Kidney glomerular epithelial cell (primary cell): ENCODE results near the gene STAT5A.

Source experiments
- DNase-seq: peaks from one replicate; lab custom pipeline; 2025; lab: John Stamatoyannopoulos, UW

STAT5A gene

DNA sequence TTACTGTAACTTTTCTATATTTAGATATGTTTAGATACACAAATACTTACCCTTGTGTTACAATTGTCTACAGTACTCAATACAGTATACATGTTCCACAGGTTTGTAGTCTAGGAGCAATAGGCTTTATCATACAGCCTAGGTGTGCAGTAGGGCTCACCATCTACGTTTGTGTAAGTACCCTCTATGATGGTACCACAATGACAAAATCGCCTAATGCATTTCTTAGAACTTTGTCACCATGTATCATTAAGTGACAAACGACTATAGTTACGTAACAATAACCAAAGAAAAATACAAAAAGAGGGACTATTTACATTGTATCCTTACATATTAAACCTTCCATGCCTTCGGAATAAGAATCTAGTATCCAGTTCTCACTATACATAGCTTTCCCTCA is 20.1 kb upstream of the STAT5A start:
- no peak for DNase-seq

DNA sequence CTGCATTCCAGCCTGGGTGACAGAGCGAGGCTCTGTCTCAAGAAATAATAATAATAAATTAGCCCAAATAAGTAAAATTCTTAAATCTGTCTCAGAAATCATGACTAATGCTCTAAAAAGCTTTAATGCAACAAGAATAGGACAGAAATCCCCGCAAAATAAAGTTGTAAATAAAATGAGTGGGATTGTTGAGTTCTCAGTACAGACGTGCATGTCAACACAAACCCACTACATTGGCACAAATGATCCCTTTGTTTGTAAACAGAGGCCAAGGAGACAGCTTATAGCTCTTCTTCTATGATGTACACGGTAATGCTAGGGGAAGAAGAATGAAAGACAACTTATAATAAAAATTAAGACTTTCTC is 18.1 kb upstream of the STAT5A start:
- no peak for DNase-seq

- DNase-seq: no peak
These were observed 17.7 kb upstream of the STAT5A start for GRCh38 chr17:42270596-42270995.

- no peak for DNase-seq
These were observed 17.1 kb upstream of the STAT5A start for GRCh38 chr17:42271006-42271778.

DNA sequence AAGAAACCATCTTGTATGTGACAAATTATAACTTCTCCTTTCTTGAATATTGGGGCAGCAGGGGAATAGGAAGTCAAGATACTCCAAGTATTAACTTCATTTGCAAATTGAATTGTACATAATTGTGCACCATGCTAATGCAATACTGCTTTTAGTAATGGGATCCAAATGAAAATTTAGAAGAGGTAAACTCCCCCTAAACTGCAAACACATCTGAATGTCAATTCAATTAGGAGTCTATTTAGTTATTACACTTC is 16.6 kb upstream of the STAT5A start:
- DNase-seq: no peak

DNA sequence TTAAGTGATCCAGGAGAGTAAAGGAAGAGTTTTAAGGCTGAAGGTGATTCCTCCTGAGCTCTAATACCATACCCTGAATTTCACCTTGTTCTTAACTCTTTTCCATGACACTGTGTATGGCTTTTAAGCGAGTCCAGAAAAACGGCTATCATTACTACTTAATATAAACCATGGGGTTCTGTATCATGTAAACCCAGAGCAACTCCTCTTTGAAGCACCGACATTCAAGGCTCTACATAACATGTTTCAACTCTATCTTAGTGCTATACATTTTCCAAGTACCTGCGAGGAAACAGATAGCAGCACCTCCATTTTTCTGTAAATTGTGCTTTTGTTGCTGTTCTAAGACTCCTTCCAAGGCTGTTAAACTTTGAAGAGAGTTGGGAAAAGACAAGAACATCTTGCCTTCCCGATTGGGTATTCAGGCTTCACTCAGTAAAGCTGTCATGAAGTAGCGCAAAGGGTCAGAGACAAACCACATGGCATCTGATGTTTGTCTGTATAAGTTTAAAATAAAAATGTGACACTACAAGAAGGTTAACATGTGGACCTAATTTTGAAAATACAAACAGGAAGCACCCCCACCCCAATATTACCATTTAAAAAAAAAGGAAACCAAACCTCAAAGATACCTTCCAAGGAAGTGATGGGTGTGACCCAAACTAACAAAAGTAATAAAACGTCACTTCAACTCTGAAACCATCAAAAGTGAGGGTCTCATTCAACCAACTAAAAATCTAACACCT is 16.0 kb upstream of the STAT5A start:
- DNase-seq: no peak

GRCh38 chr17:42273474-42274252 is 14.6 kb upstream of the STAT5A start:
- no peak for DNase-seq

DNA sequence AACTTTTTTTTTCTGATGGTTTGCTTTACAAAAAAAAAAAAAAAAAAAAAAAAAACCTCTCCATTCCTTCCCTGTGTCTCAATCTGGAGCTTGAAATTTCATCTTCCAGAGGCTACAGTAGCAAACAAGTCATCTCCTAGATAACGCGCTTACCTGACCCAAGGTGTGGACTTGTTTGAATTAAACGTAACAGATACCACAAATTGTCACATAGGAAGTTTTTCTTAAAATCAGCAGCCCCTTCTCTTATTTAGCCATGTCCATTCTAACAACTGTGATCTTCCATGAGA is 14.1 kb upstream of the STAT5A start:
- DNase-seq: no peak

DNA sequence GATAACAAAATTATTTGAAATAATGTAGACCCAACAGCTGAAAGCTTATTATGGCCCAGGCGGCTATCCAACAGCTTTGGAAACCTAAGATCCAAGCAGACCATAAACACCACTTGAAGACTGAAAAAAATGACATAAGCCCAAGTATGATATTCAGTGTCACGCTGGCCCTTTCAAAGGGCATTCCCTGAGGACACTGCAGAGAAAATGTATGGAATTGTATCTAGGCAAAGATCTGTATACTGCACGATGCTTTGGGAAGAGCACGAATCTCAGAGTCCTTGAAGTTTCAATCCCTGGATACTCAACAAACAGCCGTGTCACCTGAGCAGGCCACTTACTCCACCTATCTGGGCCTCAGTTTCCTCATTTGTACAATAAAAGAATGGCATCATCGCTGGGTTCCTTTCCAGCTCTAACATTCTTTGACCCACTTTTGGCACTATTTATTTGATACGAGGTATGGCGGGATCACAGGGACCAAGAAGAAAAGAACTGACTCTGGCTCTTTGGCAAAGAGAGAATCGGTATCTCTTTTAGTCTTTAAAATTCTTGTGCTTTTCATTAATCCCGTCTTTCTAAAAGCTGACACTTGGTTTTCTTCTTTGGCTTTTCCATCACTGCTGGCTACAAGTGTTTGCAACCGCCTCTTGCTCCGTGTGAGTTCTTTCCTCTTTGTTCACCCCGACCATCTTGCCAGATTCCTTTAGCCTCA is 13.3 kb upstream of the STAT5A start:
- no peak for DNase-seq

- DNase-seq: no peak
These were observed 12.6 kb upstream of the STAT5A start for GRCh38 chr17:42275527-42276358.

- DNase-seq: peak; percentile 13
These were observed 12.0 kb upstream of the STAT5A start, which contains the start of gene STAT5B for GRCh38 chr17:42276359-42276608. Gene STAT5B (minus strand): TSS chr17:42276391. CDS start chr17:42232127, 44,264 bp downstream.

DNA sequence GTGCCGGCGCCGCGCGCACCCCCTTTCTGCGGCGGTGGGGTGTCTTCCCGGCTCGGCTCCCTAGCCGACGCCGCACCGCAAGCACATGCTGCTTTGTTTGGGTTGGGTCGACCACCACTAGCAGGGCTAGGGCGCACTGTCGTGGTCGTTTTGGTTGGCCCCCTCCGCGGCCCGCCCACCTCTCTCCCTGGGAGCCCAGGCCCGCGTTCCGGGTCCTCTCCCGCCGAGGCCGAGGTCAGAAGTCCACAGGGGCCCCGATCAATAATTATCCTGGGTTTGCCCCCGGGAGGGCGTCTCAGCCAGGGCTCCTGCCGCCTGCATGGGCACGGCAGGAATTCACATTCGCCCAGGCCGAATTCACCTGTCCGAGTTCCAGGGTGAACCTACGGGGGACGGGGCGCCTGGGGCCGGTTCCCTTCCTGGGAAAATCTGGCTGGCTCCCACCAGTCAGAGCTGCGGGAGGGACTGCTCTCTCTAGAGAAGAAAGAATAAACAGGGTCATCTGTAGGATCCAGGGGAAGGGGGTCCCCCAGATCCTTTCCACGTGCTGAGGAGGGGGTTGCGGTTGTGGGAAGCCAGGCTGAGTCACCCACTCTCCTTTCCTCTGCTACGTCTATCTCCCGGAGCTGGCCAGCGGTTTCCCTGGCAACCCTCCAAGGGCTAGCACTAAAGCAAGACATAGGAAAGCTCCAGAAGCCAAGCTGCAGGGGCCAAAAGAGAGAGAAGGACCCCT is 11.5 kb upstream of the STAT5A start:
- DNase-seq: peak; percentile 73

DNA sequence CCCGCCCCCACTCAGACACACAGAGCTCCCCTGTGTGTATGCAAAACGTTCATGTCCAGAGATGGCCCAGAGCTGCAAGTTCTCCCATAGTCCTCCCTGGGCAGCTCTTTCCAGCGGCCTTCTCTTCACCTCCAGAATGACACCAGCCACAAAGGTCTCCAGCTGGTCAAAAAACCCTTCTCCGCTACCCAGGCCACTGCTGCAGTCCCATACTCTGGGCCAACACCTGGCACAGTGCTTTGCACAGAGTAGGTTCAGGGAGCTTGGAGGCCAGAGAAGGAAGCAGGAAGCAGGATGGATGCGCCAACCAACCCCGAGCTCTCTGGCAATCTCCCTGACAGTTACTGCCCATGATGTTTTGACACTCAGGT is 11.0 kb upstream of the STAT5A start:
- DNase-seq: no peak

DNA sequence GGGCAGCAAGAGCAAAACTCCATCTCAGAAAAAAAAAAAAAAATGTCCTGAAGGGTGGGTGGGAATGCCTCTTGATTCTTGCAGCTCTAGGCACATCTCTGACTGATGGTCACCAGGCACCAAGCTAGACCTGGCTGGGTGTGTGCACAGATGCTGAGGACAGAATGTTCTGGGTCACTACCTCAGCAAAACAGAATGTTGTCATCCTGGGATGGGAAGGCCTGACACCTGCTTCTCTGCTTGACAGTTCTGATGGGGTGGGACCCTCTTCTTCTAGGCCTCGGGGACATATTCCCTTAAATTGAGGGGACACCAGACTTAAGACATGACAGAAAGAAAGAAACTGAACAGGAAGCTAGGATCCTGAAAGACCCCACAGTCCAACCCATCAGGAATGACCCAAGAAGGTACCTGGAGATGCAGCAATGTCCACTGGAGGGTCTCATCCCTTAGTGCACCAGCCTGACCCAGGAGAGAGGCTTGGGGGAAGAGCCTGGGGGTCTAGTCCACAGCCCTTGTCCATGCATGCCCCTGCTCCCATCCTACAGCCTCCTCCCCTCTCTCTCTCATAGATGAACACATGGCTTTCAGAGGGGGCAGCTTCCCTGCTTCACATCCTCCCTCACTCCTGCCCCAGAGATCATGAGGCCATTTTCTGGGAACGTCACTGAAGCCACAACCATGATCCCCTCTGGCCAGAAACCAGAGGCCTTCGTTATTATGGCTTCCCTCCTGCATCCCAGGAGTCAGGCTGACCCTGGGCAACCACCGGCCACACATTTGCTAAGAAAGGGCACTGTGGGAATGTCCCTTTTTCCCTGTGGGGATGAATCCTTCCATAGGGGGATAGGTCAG is 8.3 kb upstream of the STAT5A start:
- DNase-seq: no peak

DNA sequence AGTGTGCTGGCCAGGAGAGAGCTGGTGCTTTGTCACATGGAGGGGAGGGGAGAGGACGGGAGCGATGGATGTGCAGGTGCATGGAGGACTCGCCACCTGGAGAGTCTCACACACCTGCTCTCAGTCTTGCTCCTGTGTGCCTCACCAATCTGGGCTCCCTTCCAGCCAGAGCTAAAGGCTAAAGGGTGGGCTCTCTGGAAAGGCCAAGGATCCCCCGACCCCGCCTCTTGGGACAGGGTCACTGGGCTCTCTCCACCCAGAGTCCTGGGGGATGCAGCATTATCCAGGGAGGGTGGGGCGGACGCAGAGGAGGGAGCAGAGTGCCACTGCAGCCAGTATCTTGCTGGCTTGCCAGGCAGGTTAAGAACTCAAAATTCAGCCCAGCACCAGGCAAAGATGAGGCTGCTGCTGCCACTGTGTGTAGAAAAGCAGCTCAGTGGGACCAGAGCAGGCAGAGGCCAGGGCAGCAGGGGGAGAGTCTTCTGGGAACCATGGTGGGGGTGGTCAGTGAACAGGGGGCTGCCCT is 6.7 kb upstream of the STAT5A start:
- DNase-seq: no peak

GRCh38 chr17:42282478-42283080 is 5.7 kb upstream of the STAT5A start:
- DNase-seq: no peak

GRCh38 chr17:42283241-42284023 is 4.9 kb upstream of the STAT5A start:
- no peak for DNase-seq

GRCh38 chr17:42284024-42284369 is 4.3 kb upstream of the STAT5A start:
- DNase-seq: no peak

- DNase-seq: no peak
These were observed 3.7 kb upstream of the STAT5A start for GRCh38 chr17:42284566-42284965.
